Renal cortical epithelial cell (primary cell): Measurements from ENCODE around the gene TTLL3. TPM values are rescaled to one million over a fixed set of nuclear protein-coding genes. Genes with fewer than 3 reads are reported as not detected.
A peak's percentile ranks its signal among the peaks of the same experiment; 100 is the strongest.

ENCODE experiments used
- DNase-seq: peaks from one replicate; pipeline ENCODE4 v3.0.0-alpha.2; 2011; ENCODE audit warnings: low read depth
- total RNA-seq: library from RNA; depleted of rRNA; stranded (reverse); fragments of >200 nt; gene quantifications from 2 replicates; pipeline ENCODE4 v1.2.3, GENCODE V29; 2014

The TTLL3 gene
- total RNA-seq, 1 donor from 2014 or later = 33.6 TPM

DNA sequence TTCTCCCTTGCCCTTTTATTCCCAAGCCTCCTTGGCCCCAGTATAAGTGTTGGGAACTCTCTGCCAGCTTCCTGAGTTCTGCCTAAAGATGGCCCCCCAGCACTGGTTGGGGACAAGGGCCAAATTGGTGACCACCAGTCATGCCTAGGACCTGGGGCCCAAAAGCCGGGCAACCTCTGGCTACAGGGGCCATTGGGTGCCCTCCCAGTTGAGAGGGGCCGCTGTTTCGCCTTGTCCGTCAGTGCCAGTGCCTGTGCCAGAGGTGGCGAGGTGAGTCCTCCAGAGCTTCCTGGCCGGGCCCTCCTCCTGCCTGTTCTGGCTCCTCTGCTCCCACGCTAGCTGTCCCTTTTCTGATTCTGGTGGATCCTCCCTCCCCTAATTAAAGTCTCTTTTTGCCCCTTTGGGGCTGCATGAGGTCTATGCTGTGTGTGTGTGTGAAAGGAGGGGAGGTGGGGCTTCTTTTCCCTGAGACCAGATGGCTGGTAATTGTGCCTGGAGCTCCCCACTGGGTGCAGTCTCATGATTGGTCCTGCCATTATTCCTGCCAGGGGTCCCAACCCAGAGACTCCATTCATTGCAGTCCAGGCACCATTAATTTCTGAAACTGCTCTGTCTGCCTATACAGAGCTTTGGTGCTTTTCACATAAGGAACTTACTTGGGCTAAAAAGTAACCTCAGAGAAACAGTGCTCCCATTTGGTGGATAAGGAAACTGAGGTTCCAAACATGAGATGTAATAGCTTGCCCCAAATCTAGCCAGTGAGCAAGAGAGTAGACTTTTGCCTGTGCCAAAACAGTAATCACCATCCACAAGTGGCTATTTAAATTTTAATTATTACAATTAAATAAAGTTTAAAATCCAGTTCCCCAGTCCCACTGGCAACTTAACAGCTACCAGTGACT, 3.1 kb upstream of the TTLL3 start:
- no peak for DNase-seq

GRCh38 chr3:9807981-9808344, 2.1 kb upstream of the TTLL3 start:
- DNase-seq = no peak

DNA sequence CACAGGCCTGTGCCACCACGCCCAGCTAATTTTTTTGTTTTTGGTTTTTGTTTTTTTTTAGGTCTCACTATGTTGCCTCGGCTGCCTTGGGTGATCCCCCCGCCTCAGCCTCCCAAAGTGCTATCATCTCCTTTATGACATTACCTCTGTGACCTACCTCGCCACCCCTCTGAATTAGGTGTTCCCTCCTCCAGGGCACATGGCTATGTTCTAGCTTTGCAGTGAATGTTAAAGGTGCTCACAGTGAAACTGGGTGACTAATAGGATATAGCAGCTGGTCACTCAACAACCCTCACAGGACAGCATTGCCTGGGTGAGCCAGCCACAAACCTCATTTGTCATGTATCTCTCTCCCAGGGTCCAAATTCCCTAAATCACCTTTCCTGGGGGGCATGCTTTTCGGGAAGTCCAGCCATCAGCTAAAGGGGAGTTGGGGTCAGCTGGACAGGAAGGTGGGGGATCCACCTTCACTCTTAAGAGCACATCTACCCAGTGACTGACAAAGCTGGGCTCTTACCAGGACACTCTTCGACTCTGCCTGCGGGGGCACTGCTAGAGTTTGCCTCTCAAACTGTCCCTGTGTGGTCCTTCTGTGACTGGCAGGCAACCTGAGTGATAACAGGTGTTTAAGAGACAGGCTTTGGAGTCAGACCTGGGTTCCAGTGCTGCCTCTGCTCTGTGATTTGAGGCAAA, 1.6 kb upstream of the TTLL3 start:
- peak; percentile 62 for DNase-seq

DNA sequence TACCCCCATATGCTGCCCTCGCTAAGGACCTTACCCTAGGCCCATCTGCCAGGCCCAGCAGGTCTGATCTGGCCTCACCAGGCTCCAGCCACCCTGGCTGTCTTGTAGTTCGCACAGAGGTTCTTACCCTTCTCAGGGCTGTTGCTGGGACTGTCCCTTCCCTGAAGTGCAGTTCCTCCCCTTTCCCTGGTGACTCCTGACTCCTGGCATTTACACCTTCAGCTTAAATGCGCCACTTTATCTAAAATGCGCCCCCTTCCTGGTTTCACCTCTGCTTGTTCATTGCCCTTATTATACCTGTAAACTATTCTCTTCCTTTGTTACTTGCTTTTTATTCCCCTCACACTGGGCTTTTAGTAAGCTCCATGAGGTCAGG, 835 bp upstream of the TTLL3 start:
- DNase-seq = no peak

DNA sequence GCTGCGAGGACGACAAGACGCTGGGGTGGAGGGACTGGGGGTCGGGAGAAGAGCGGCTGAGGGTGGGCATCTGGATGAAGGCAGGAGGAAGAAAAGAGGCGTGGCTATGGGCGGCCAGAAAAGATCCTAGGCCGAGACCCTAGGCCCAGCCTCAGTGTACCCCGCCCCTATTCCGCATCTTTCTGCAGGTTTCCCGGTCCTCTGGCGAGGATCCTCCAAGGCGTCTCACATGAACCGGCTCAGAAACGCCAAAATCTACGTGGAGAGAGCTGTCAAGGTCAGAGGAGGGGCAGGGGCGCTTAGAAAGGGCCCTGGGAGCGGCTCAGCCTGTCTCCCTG, 340 bp downstream of the TTLL3 start:
- DNase-seq = no peak

GRCh38 chr3:9810846-9811245, 784 bp downstream of the TTLL3 start:
- DNase-seq = no peak

GRCh38 chr3:9812870-9813483, 2.9 kb downstream of the TTLL3 start:
- DNase-seq = no peak

DNA sequence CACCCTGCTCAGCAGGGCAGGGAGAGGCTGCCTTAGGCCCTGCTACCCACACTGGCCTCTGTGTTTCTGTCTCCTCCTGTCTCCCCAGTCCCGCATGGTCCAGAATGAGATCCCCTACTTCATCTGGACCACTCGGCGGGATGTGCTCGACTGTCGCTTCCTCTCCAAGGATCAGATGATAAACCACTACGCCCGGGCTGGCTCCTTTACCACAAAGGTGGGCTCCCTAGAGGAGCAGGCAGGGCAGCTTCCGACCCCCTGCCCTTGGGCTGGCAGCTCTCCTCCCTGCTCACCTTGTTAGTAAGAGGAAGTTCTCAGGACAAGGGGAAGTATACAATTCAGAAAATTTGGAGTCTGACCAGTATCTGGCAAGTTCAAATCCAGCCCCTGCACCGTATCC, 5.9 kb downstream of the TTLL3 start:
- no peak for DNase-seq

DNA sequence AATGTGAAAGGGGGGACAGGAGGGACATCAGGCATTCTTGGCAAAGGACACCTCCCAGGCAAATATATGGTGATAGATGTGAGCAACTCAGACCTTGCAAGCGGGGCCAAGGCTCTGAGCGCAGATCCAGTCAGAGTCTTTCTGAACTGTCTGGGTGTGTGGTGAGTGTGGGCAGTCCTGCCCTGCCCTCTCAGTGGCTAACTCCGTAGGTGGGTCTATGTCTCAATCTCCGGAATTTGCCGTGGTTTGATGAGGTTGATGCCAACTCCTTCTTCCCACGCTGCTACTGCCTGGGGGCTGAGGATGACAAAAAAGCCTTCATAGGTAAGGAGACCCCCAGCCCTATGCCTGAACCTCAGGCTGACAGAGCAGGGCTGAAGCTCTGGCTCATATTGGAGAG, 7.4 kb downstream of the TTLL3 start:
- DNase-seq = no peak

DNA sequence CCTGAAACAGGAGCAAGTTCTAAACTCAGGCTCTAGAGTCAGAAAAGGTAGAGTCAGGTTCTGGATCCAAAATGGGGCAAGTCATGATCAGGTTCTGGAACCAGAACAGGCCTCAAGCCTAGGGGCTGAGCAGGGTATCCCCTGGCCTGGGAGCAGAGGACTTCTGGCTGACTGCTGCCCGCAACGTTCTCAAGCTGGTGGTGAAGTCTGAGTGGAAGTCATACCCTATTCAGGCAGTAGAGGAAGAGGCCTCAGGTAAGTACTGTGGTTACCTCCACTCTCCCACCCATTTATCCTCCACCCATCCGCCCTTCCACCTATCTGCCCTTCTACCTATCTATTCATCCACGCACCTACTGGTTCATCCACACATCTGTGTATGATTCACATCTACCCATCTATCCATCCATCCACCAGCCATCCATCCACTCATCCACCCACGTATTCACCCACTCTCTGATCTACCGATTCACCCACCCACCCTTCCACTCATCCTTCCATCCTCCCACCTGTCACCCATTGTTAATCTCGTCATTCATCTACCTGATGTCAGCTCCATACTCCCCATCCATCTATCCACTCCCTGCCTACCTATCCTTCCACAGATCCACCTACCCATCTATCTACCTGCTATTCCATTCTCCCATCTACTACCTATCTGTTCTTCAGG, 8.7 kb downstream of the TTLL3 start:
- no peak for DNase-seq

DNA sequence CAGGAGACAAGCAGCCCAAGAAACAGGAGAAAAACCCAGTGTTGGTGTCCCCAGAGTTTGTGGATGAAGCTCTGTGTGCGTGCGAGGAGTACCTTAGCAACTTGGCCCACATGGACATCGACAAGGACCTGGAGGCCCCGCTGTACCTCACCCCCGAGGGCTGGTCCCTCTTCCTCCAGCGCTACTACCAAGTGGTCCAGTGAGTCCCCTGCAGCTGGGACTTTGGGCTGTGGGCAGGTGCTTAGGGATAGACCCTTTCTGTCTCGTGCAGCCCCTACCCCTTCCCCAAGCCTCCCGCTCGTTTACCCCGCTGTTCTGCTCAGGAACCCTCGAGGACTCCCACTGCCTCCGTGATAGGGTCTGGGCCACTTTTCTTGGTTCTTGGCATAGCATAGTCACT, 10.5 kb downstream of the TTLL3 start:
- no peak for DNase-seq

- DNase-seq = peak; percentile 13
Observed at GRCh38 chr3:9820946-9821345, 10.9 kb downstream of the TTLL3 start.

DNA sequence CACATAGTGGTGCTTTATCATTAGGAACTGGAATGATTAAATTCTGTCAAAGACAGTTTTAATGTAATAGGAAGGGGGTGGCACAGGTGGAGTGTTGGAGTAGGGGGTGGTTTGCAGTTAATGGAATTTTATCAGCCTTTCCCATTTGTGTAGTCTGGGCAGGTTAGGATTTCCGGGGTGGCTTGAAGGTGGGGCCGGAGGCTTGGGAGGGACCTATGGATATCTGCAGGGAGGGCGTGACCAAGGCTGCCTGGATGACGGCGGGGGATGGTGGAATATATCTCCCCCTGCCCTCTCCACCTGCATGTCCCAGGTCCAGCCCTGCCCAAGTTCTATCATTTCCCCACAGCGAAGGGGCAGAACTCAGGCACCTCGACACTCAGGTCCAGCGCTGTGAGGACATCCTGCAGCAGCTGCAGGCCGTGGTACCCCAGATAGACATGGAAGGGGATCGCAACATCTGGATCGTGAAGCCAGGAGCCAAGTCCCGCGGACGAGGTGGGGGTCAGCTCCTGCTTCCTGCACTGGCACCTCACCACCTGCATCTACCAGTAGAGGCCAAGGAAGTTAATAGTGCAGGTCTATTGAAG, 15.5 kb downstream of the TTLL3 start:
- no peak for DNase-seq

DNA sequence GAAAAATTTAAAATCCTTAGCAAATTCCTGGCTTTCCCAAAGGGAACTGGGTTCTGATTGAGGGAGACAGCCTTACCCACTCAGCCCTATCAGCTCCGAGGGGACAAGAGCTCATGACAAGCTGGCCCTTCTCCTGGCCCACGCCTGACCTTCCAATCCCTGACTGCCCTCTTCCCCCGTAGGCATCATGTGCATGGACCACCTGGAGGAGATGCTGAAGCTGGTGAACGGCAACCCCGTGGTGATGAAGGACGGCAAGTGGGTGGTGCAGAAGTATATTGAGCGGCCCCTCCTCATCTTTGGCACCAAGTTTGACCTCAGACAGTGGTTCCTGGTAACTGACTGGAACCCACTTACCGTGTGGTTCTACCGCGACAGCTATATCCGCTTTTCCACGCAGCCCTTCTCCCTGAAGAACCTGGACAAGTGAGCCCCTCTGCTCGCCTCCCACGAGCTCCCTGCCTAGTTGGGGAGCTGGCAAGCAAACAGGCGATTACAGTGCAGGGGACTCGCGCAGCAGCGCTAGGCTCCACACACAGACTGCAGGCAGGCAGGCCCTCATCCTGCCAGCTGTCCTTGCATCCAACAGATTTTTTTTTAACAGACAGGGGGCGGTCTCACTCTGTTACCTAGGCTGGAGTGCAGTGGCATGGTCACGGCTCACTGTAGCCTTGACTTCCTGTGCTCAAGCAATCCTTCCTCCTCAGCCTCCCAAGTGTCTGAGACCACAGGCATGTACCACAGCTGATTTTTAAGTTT, 16.9 kb downstream of the TTLL3 start:
- DNase-seq = no peak

DNA sequence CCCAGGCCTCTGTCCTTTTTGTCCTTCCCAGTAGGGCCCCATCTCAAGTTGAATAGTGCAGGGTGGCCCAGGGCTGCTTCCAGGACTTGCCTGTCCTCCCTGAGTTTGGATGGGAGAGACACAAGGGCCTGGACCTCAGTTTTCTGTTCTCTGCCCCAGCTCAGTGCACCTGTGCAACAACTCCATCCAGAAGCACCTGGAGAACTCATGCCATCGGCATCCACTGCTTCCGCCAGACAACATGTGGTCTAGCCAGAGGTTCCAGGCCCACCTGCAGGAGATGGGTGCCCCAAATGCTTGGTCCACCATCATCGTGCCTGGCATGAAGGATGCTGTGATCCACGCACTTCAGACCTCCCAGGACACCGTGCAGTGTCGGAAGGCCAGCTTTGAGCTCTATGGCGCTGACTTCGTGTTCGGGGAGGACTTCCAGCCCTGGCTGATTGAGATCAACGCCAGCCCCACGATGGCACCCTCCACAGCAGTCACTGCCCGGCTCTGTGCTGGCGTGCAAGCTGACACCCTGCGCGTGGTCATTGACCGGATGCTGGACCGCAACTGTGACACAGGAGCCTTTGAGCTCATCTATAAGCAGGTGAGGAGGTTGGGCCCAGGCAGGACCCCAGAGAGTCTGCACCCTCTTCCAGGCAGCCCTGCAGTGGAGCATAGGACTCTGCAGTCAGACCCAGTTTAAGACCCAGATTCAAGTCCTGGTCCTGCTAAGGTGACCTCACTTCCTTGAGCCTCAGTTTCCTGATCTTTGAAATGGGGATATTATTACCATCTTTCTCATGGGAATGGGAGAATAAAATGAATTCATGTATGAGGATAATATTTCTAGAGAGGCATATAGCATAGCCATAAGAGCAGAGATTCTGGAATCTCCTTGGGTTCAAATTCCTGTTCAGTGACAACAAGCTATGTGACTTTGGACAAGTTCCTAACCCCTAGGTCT, 19.0 kb downstream of the TTLL3 start:
- no peak for DNase-seq

- no peak for DNase-seq
Observed at GRCh38 chr3:9831253-9831652, 21.2 kb downstream of the TTLL3 start.

- no peak for DNase-seq
Observed at GRCh38 chr3:9833078-9833477, 23.0 kb downstream of the TTLL3 start.

- no peak for DNase-seq
Observed at GRCh38 chr3:9834520-9835380, 24.7 kb downstream of the TTLL3 start.
